ENCODE results near the gene DCAKD.
A peak's percentile ranks its signal among the peaks of the same experiment; 100 is the strongest.

DCAKD gene, protein sequence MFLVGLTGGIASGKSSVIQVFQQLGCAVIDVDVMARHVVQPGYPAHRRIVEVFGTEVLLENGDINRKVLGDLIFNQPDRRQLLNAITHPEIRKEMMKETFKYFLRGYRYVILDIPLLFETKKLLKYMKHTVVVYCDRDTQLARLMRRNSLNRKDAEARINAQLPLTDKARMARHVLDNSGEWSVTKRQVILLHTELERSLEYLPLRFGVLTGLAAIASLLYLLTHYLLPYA

GRCh38 chr17:45051060-45051719, at the start of gene DCAKD:
Gene DCAKD (minus strand): TSS chr17:45051632. CDS start chr17:45034885, 16,747 bp downstream.
- peak within 1 kb of the TSS; percentile 94 for H3K4me3 ChIP-seq (ENCODE audit: low read length)
- no peak for TF ChIP-seq ZNF274 (IDR thresholded peaks at IDR 0.05; ENCODE audit: low read depth, low read length)

DNA sequence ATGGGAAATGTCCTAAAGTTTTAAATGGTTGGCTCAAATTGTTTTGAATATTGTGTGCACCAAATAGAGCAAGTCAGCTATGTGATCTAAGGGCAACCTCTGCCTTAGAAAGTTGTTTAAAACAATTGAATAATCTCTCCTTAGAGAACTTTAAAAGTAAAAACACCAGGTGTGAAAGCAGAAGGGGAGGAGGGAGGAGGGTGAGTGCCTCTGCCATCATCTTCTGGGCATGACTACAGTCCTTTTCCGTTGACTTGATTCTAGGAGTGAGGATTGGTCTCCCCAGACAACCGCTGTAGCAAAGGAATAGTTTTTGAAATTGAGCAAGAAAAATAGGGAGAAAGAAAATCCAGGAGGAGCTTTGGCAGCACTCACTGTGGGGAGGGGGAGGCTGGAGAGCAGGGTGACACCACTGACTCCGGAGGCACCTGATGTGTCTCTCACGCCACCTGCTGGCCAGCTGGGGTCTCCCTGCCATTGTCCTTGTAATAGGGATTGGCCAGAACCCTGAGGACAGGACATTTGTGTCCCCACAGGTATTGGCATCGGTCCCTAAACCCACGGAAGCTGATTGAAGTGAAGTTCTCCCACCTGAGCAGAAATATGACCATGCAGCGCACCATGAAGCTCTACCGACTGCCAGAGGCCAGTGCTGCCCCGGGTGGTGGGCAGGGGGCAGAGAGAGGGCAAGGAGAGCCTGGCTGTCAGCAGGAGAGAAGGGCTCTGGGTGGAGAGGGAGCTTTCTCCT, 47.6 kb upstream of the DCAKD start:
- no peak overlapping the region for H3K4me3 ChIP-seq (ENCODE audit: low read length)
- TF ChIP-seq ZNF274 (IDR thresholded peaks at IDR 0.05; ENCODE audit: low read depth, low read length): no peak

- H3K4me3 ChIP-seq (ENCODE audit: low read length): no peak overlapping the region
- no peak for TF ChIP-seq ZNF274 (IDR thresholded peaks at IDR 0.05; ENCODE audit: low read depth, low read length)
These were observed 46.8 kb upstream of the DCAKD start for GRCh38 chr17:45098081-45098868.

GRCh38 chr17:45096926-45097325, 45.5 kb upstream of the DCAKD start:
- no peak for TF ChIP-seq ZNF274 (IDR thresholded peaks at IDR 0.05; ENCODE audit: low read depth, low read length)

GRCh38 chr17:45096141-45096540, 44.7 kb upstream of the DCAKD start:
- no peak for TF ChIP-seq ZNF274 (IDR thresholded peaks at IDR 0.05; ENCODE audit: low read depth, low read length)
- H3K4me3 ChIP-seq (ENCODE audit: low read length): no peak overlapping the region

More at GRCh38 chr17:45096926-45097325, 45.5 kb upstream of the DCAKD start:
- H3K4me3 ChIP-seq (ENCODE audit: low read length): no peak overlapping the region

- H3K4me3 ChIP-seq (ENCODE audit: low read length): no peak overlapping the region
- no peak for TF ChIP-seq ZNF274 (IDR thresholded peaks at IDR 0.05; ENCODE audit: low read depth, low read length)
These were observed 42.1 kb upstream of the DCAKD start for GRCh38 chr17:45093444-45094110.

DNA sequence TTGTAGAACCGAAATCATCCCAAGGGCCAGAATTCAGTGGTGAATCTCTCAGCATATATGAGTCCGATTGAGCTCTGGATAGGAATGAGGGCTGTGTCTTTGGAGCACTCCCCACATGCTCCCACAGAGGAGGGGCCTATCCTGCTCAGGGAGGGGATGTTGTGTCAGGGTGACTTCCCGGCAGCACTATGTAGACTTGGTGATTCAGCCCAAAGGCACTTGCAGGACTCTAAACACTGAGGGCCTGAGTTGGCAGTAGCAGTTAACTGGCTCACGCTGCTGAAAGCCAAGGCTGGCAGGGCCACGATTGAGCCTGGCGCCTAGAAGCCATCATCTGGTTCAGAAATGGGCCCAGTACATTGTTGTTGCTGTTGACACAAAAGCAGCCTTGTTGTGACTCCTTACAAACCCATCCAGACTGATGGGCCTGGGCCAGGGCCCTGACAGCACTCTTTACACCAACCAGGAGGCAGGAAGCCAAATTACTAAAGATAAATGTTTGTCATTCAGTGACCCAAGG, 41.5 kb upstream of the DCAKD start:
- no peak for TF ChIP-seq ZNF274 (IDR thresholded peaks at IDR 0.05; ENCODE audit: low read depth, low read length)
- H3K4me3 ChIP-seq (ENCODE audit: low read length): no peak overlapping the region

GRCh38 chr17:45091778-45092425, 40.5 kb upstream of the DCAKD start:
- no peak for TF ChIP-seq ZNF274 (IDR thresholded peaks at IDR 0.05; ENCODE audit: low read depth, low read length)

GRCh38 chr17:45090711-45091110, 39.3 kb upstream of the DCAKD start:
- TF ChIP-seq ZNF274 (IDR thresholded peaks at IDR 0.05; ENCODE audit: low read depth, low read length): no peak

More at GRCh38 chr17:45091778-45092425, 40.5 kb upstream of the DCAKD start:
- H3K4me3 ChIP-seq (ENCODE audit: low read length): no peak overlapping the region

GRCh38 chr17:45088741-45089140, 37.3 kb upstream of the DCAKD start:
- no peak overlapping the region for H3K4me3 ChIP-seq (ENCODE audit: low read length)
- TF ChIP-seq ZNF274 (IDR thresholded peaks at IDR 0.05; ENCODE audit: low read depth, low read length): no peak

More at GRCh38 chr17:45090711-45091110, 39.3 kb upstream of the DCAKD start:
- no peak overlapping the region for H3K4me3 ChIP-seq (ENCODE audit: low read length)

- H3K4me3 ChIP-seq (ENCODE audit: low read length): no peak overlapping the region
- TF ChIP-seq ZNF274 (IDR thresholded peaks at IDR 0.05; ENCODE audit: low read depth, low read length): no peak
These were observed 36.5 kb upstream of the DCAKD start for GRCh38 chr17:45087978-45088377.

DNA sequence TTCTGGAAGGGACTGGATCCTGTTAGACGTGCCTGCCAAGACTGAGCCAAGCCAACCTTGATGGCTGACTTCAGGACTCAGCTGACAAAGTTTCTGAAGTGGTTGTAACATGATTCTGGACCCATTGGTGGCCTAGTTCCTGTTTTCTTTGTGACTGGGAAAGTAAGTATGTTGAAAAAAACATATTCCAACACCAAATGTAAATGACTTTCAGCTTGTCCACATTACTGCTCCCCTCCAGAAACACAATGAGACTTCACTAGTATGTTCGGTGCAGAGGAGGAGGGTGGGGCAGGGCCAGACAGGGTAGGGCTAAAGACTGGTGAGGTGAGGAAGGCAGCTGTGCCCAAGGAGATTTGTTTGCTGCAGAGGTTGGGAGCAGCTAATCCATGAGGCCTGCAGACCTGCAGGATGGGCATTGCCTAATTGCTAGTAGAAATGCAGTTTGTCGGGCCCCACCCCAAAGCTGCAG, 36.1 kb upstream of the DCAKD start:
- no peak overlapping the region for H3K4me3 ChIP-seq (ENCODE audit: low read length)
- TF ChIP-seq ZNF274 (IDR thresholded peaks at IDR 0.05; ENCODE audit: low read depth, low read length): no peak

All from GM08714 (cell line).